ENCODE data around the gene OR12D2.
"Not testable (repeated sequence)": the region's sequence is repeated elsewhere in the genome, so short reads cannot be mapped to it uniquely, and the experiment has no call there.

Gene OR12D2, protein sequence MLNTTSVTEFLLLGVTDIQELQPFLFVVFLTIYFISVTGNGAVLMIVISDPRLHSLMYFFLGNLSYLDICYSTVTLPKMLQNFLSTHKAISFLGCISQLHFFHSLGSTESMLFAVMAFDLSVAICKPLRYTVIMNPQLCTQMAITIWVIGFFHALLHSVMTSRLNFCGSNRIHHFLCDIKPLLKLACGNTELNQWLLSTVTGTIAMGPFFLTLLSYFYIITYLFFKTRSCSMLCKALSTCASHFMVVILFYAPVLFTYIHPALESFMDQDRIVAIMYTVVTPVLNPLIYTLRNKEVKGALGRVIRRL

GRCh38 chr6:29395331-29395730 lies at the start of gene OR12D2:
Gene OR12D2, plus strand, starts transcription at chr6:29395631. Its CDS starts 1,069 bp downstream, at chr6:29396700.
- DNase-seq: no peak

GRCh38 chr6:29349348-29349747 lies 46.1 kb upstream of the OR12D2 start:
- DNase-seq: not testable (repeated sequence)

GRCh38 chr6:29354980-29355379 lies 40.5 kb upstream of the OR12D2 start:
- no peak for DNase-seq

DNA sequence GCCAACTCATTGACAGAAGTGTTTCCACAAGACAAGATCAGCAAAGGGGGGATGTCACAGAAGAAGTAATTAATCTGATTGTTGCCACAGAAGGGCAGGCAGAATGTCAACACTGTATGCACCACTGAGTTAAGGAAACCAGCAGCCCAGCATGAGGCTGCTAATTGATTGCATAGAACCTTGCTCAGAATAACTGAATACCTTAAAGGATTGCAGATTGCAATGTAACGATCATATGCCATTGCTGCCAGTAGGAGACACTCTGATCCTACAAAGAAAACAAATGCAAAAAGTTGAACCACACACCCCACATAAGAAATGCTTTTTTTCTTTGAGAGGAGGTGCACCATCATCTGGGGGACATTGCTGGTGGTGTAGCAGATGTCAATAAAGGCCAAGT lies 39.8 kb upstream of the OR12D2 start:
- no peak for DNase-seq

DNA sequence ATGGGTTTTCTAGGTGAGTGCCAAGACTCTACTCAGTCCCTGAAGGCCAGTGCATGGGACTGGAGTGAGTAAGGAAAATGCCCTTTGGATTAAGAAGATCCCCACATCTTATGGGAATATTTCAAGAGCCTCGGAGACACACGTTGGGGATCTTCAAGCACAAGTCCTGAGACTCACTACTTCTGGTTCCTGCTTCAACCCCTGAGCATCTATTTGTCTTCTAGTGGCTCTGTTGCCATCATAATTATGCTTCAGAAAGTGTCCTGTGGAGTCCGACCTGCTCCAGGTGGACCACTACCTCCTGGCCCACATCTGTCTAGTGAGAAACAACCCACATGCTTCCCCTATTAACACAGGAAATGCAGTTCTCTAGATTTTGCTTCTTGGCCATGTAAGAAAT lies 26.7 kb upstream of the OR12D2 start, which contains the start of gene OR5V1:
OR5V1 (minus strand) TSS at position 101 of the 400 bp plus-strand sequence. CDS start 12,670 bp downstream, outside the sequence.
- no peak for DNase-seq

DNA sequence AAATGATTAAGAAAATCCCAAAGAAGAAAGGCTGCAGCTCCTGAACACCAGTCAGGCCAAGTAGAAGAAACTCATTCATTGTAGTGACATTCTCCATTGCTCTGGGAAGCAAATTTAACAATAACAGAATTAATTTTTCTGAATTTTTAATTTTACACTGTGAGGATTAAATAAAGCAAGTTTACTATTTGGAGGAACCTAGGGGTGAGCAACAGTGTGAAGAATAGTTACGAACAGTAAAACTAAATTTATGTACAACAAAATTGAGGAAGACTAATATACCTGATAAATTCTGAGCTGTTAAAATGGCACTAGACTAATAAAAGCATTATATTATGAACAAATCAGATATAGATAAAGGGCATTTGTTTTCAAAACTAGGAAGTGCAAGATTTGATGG lies 20.2 kb upstream of the OR12D2 start, which contains the start of gene OR12D3:
OR12D3 (minus strand) TSS at position 101 of the 400 bp plus-strand sequence; CDS start at position 97, 4 bp downstream.
- DNase-seq: no peak

- no peak for DNase-seq
These were observed 19.4 kb upstream of the OR12D2 start for GRCh38 chr6:29376003-29376402.

DNA sequence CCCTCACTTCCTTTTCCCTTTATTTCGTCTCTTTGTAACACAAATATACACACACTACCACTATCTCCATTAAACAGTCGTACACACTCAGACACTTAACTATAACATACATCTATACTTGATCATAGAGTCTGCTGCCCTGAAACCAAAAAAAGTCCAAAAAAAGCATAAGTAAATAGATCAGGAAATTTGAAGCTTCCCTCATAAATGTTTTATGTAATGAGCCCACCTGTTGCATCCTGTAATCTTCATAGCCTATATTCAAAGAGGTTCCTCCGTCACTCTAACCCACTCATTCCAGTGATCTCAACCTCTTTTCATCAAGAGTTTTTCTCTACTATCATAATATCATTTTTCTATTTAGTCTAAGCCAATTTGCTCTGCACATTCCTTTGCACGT lies 6.9 kb upstream of the OR12D2 start:
- no peak for DNase-seq

DNA sequence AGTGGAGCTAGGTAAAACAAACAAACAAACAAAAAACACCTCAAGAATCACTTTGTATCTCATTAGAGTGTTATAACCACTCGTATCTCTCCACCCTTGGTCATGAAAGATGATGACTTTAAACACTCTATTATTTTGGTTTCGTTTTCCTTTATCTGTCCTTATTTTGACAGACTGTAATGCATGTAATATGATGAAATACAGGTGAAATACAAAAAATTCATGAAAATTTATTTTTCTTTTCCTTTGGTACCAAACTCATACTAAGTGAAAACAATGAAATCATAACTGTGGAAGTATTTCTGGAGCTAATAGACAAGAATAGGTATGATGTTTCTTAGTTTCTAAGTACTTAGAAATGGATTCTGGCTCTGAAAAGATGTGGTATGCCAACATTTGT lies 4.1 kb downstream of the OR12D2 start:
- no peak for DNase-seq

DNA sequence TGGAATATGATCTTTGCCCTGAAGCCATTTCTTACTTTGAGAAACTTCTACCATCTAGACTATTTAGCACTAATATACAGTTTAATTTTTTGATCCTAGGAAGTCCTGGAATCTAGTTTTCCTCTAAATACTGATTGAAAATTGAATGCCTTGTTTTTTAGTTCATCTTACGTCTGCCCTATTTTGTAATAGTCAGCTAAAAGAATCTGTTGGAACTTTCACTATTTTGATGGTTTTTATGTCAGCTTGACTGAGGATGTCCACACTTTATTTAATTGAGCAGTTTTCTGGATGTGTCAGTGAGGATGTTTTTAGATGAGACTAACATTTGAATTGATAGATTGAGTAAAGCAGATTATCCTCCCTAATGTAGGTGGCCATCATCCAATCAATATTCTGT lies 8.4 kb downstream of the OR12D2 start:
- DNase-seq: no peak

DNA sequence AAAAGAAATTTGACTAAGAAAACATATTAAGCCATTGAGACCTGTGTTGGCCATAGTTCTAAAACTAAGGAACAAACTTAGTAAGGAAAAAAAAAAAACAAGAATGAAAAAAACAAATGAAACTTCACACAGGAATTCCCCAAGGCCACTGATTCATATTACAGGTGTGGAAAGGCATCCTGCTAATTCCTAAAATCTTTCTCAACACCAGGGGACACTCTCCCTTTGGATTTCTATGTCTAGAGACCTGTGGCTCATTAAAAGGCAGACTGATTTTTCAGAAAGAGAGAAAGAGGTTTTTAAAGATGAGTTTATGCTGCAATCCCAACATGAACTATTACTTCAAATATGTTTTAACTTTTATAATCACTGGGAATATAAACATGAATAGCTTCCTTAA lies 19.2 kb downstream of the OR12D2 start, which contains the start of gene OR12D1:
OR12D1 (plus strand) TSS at position 341 of the 400 bp plus-strand sequence.
- DNase-seq: no peak

DNA sequence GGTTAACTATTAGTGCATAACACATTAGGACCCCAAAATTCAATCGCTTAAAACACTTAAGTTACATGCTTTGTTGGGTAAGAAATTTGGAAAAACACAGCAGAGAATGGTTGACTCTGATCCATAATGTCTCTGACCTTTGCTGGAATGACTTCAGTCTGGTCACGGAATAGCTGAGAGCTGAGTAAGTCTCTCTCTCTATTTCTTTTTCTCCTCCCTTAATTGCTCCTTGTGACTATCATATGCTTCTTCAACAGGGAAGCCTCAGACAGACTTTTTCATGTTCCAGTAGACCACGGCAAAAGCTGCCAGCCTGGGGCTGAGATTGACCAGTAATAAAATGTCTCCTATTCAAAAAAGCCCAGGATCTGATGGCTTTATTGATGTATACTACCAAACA lies 24.1 kb downstream of the OR12D2 start:
- DNase-seq: no peak

DNA sequence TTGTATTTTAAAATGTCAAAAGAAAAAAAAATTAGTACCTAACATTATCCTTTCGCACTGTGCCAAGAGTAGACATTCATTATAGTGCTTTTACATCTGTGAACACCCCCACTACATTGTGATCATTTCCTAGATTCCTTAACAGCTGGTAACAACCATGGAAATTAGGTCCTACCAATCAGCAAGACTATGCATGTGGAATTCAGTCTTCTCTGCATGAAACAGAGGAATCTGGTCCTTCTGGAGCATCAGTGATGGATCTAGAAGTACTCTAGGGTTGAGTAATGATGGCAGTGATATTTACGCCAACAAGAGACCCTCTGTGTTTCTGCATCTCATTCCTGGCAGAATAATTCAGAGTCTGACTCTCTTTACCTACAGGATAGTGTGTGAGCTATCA lies 28.7 kb downstream of the OR12D2 start:
- DNase-seq: no peak

DNA sequence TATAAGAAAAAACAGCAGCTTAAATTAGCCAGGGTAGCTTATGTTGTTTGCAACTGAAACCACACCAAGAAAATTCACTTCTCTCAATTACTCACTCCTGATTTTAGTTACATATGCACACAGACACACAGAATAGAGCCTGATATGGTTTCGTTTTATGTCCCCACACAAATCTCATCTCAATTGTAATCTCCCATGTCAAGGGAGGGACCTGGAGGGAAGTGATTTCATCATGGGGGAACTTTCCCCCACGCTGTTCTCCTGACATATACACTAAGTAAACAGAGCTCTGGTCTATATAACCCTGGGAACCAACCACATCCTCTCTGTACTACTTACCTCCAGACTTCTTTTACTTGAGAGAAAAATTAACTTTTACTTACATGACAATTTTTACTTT lies 29.1 kb downstream of the OR12D2 start:
- no peak for DNase-seq

GRCh38 chr6:29425075-29425474 lies 29.6 kb downstream of the OR12D2 start:
- no peak for DNase-seq

DNA sequence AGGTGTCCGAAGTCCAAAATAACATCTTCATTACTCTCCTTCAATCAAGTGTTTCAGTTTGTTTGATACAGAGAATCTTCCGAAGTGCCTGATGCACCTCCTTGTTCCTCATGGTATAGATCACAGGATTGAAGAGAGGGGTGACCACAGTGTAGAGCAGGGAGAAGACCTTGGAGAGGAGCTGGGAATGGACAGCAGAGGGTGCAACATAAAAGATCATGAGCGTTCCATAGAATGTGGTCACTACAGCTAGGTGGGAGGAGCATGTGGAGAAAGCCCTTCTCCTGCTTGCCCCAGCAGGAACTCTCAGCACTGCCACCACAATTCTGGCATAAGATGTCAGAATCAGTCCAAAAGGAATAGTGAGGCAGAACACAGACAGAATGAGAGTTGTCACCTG lies 31.2 kb downstream of the OR12D2 start:
- no peak for DNase-seq

GRCh38 chr6:29436730-29437129 lies 41.3 kb downstream of the OR12D2 start:
- DNase-seq: not testable (repeated sequence)

GRCh38 chr6:29439006-29439405 lies 43.6 kb downstream of the OR12D2 start, which contains the start of gene OR10C1:
Gene OR10C1, plus strand, starts transcription at chr6:29439306. Its CDS starts 710 bp downstream, at chr6:29440016.
- DNase-seq: no peak

- DNase-seq: no peak
These were observed 47.3 kb downstream of the OR12D2 start for GRCh38 chr6:29442719-29443118.

DNA sequence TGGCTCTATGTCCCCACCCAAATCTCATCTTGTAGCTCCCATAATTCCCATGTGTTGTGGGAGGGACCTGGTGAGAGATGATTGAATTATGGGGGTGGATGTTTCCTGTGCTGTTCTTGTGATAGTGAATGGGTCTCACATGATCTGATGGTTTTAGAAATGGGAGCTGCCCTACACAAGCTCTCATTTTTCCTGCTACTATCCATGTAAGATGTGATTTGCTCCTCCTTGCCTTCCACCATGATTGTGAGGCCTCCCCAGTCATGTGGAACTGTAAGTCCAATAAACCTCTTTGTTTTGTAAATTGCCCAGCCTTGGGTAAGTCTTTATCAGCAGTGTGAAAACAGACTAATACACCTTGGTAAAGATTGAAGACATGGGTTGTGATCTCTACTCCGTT lies 48.6 kb downstream of the OR12D2 start:
- DNase-seq: not testable (repeated sequence)
